Lower leg skin (tissue), 3 donors: Measurements from ENCODE around the gene GPR157.

ENCODE experiments used
- POLR2A ChIP-seq, 2 donors: fragments of 450-650 bp; IDR thresholded peaks; one replicate each; pipeline ENCODE4 v1.6.1; 2016 to 2017; ENCODE audit warnings: antibody characterized with exemption in 2 of 2, mild to moderate bottlenecking in 1 of 2, moderate library complexity in 1 of 2
- TF ChIP-seq, protein P1 (sequence below), 3 donors: fragments of 450-650 bp; IDR thresholded peaks; one replicate each; pipeline ENCODE4 v1.5.1; 2016; ENCODE audit warnings: antibody characterized with exemption in 3 of 3, mild to moderate bottlenecking in 3 of 3, moderate library complexity in 2 of 3

DNA sequence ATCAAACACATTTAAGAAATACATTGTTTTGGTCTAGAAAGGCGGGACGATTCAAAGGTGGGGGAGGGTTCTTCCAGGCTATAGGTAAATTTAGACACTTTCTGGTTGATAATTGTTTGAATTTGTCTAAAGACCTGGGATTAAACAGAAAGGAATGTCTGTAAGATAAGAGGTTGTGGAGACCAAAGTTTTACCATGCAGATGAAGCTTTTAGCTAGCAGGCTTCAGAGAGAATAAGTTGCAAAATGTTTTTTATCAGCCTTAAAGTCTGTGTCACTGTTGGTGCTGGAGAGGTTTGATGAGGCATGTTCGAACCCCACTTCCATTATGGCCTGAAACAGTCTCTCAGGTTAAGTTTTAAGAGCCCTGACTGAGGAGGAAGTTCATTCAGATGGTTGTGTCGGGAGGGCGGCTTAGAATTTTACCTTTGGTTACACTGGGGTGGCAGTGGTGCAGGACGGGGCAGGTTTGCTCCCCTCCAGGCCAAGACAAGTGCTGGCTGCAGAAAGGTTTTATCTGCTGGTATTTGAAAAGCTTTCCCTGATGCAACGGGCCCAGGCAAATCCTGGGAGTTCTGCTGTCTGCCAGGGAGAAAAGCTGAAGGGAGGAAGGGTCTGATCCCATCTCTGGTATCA, 43.5 kb downstream of the GPR157 start:
- TF ChIP-seq, protein P1, sequence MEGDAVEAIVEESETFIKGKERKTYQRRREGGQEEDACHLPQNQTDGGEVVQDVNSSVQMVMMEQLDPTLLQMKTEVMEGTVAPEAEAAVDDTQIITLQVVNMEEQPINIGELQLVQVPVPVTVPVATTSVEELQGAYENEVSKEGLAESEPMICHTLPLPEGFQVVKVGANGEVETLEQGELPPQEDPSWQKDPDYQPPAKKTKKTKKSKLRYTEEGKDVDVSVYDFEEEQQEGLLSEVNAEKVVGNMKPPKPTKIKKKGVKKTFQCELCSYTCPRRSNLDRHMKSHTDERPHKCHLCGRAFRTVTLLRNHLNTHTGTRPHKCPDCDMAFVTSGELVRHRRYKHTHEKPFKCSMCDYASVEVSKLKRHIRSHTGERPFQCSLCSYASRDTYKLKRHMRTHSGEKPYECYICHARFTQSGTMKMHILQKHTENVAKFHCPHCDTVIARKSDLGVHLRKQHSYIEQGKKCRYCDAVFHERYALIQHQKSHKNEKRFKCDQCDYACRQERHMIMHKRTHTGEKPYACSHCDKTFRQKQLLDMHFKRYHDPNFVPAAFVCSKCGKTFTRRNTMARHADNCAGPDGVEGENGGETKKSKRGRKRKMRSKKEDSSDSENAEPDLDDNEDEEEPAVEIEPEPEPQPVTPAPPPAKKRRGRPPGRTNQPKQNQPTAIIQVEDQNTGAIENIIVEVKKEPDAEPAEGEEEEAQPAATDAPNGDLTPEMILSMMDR (IDR thresholded peaks at IDR 0.05) = no peak
- no peak for TF ChIP-seq POLR2A (IDR thresholded peaks at IDR 0.05)
